Activated T-helper 1 cell treated with anti-CD3 and anti-CD28 coated beads, Interleukin-2, amount 50 U/mL, for 16 hours (primary cell): ENCODE measurements around the gene SLFN14.
A peak's percentile ranks its signal among the peaks of the same experiment; 100 is the strongest.
"Not testable (repeated sequence)": the region's sequence is repeated elsewhere in the genome, so short reads cannot be mapped to it uniquely, and the experiment has no call there.

Source experiments
- DNase-seq, 2 donors: peaks; one replicate each; pipeline ENCODE4 v3.0.0-alpha.2; 2020; ENCODE audit warnings: low read depth in 1 of 2, low spot score in 1 of 2

The SLFN14 gene

GRCh38 chr17:35560703-35561102, at the start of gene SLFN14:
Gene SLFN14 (minus strand): TSS chr17:35560819. CDS start chr17:35558062, 2,757 bp downstream.
- no peak for DNase-seq

DNA sequence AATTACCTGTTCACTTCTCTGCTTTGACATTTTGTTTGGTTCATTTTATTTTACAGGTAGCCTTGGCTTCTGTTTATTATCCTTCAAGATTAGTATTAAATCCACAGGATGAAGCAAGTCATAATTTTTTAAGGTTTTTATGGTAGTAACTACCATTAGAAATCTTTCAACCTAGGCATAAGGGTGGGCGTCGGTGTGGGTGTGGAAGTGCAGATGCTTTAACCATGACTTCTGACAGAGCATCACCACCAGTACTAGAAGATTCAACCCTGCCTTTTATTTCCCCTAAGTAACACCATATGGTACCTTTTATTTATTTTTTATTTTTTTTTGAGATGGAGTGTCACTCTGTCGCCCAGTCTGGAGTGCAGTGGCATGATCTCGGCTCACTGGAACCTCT, 49.2 kb upstream of the SLFN14 start:
- no peak for DNase-seq

GRCh38 chr17:35607239-35607847, 46.7 kb upstream of the SLFN14 start:
- DNase-seq, result no peak

DNA sequence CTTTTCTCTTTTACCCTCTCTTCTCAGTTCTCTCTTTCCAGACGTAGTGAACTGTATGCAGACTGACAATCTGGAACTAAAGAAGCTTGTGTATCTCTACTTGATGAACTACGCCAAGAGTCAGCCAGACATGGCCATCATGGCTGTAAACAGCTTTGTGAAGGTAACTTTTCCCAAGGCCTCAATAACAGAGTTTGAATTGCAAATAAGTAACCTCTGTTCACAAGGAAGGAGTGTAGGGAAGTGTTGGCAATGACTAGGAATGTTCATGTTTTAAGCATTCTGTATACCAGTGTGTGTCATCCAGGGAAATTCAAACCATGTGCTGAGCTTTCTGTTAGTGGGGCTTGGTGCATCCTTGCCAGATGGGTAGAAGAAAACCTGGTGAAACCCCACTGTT, 45.1 kb upstream of the SLFN14 start:
- DNase-seq, result no peak

DNA sequence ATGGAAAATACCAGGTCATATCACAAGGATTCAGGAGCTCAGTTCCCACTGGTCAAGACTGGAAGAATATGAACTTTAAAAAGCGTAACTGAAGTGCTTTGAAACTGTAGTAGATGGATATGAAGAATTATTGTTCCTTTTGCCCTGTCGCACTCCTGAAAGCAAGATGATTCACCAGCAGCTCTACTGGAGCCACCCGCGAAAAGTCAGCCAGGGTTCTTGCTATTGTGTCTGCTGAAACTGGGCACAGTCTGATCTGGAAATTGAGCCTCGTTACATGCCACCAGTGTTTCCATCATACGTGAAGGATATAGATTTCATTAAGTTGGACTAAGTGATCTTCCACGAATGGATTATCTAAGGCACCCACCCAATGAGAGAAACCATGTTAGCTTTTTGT, 43.1 kb upstream of the SLFN14 start:
- no peak for DNase-seq

DNA sequence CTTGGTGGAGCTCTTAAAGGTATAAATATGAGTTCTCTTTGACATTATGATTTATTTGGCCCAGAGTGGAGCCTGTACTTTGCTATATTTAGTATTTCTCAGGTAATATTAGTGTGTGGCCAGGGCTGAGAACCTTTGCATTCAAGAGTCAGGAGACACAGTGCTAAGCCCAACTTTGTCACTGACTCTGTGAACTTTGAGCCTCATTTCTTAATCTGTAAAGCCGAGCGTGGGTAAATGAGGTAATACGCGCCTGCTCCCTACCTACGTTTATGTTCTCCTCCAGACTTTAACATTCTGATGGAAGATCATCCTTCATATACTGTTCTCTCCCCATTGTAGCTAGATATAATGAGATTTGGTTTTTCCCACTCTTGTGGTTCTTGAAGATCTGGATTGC, 37.0 kb upstream of the SLFN14 start:
- DNase-seq, result no peak

- DNase-seq, result no peak
Measured at GRCh38 chr17:35596530-35597233, 36.1 kb upstream of the SLFN14 start.

GRCh38 chr17:35596072-35596471, 35.5 kb upstream of the SLFN14 start:
- DNase-seq, result no peak

- DNase-seq, result no peak
Measured at GRCh38 chr17:35588196-35588920, 27.7 kb upstream of the SLFN14 start.

DNA sequence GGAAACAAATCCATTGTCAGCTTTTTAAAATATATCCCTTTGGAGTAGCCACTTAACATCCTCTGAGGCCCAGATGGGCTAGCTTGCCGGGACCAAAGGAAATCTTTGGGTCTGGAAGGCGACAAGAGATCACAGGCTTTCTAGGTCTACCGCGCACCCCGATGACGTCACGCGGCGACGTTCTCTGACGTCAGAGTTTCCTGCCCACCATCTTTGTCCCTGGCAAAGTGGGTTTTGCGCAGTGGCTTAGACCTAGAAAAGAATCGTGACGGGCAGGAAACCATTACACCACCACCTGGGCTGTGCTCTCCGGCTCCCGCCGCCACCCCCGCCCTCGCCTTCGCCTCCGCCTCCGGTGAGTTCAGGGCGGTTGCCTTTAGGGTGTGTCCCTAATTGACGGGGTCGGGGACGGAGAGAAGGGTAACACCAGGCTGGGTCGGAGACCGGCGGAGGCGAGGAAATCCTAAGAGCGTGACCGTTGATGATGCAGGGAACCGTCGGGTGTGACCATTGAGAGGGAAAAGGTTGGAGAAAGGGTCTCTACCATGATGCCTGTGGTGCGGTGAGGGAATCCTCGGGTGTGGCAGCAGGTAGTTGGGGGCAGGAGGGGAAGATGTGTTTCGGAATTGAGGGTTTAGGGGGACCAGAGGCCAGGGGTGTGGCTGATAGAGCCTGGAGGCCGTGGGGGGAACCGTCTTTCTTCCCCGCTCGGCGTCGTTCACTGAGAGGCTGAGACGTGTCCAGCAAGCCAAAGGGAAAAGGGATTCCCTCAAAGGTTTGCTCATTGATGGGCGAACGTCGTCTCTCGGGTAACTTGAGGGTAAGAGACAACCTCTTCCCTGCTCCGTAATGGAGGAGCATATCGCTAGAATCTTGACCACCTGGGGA, 26.7 kb upstream of the SLFN14 start, which contains the start of gene AP2B1:
Gene AP2B1 (plus strand): TSS at position 249 of the 888 bp plus-strand sequence. CDS start 6,709 bp downstream, outside the sequence.
- DNase-seq, result peak; percentile 94 to 98

DNA sequence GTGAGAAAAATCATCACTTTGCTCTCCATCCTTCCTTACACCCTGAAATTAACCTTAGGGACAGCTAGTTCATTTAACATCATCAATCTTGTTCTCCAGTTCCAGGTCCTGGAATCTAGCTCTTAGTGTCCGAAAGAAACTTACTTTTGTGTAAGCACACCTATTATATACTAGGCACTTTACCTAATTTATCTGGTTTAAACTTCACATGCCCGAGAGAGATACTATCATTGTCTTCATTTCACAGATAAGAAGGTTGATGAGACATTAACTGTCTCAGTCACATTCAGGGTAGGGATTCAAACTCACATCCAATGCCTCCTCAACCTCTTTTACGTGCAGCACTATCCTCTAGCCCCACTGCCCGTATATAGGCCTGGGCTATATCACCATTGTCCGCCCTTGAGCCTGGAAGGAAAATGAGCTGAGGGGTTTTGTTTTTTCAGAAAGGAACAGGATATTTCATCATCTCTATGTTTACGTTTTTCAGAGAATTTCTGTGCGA, 26.0 kb upstream of the SLFN14 start:
- no peak for DNase-seq

DNA sequence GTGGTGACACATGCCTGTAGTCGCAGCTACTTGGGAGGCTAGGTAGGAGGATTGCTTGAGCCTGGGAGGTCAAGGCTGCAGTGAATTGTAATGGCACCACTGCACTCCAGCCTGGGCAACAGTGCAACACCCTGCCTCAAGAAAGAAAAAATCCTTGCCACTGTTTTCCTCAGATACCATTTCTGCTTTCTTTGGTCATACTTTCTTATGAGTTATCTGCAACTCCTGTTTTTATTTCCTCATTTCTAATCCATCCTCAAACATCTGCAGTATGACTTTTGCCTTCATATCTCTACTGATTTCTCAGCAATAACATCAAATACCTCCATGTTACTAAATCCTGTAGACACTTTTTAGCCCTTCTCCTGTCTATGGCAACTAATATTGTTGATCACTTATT, 23.4 kb upstream of the SLFN14 start:
- DNase-seq, result no peak

DNA sequence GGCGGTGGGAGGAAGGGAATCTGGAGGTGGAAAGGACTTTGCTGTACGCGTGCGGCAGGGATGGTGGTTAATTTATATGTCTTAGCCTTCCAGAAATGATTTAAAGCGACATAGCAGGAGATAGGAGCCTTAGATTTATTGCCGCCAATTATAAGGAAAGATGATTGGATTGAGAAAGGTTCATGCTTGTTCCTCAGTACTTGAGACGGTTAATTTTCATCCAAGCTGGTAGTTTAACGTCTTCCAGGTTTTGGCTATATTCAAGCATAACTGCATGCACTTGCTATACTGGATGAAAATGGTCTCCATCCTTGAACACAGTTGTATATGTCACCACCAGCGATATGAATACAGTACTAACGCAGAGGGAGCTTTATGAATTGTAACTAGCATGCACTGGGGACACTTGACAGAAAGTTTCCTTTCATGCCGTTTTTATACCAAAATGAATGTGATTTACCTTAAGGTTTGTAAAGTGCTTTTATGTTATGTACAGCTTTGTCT, 18.4 kb upstream of the SLFN14 start:
- no peak for DNase-seq

DNA sequence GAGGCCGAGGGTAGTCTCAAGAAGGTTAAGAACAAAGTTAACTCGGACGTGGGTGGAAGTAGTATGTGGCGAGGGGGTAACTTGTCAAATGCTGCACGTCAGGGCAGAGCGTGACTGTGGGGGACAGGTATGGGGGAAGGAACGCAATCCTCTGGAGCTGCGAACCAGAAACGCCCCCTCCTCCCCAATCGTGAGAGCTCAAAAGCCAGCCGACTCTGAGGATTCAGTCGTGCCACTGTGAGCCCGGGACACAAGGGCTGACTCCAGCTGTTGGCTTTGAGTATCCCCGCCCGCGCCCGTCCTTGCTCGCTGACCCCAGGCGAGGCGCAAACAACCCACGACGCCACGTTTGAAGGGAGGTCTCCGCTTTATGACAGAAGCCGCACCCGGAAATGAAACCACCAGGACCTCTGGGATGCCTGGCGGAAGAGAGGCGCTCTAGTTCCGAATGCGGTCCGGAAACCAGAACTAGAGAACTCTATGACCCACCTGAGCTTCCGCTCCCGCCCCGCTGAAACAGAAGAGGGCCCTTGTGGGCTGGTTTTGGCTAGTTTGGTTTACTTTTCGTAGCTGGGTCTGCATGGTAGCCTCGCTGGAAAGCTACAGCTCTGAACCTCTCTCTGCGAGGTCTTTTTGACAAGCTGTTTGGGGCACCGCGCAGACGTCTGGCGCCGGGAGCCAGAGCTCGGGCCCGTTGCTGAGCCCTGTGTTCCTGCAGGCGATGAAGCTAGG, 17.7 kb upstream of the SLFN14 start, which contains the start of gene PEX12:
Gene PEX12 (minus strand): TSS at position 375 of the 732 bp plus-strand sequence. CDS start 550 bp downstream, outside the sequence.
- DNase-seq, result peak; percentile 76 to 78

DNA sequence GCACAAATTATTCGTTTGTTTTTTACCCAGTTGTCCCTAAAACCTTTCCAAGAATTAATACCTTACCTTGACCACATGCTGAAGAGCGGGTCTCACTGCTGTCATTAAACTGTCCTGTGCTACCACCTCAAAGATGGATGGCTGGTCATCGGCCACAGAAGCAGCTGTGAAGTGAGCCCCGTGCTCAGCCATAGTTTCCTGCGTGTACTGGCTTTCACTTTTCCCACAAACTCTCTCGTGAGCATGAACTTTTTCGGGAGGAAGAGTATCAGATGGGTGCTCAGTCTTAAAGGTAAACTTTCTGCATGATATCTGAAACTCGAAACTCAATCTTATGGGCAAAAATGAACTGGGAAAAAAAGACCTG, 17.2 kb upstream of the SLFN14 start:
- DNase-seq, result no peak

- no peak for DNase-seq
Measured at GRCh38 chr17:35575759-35576158, 15.1 kb upstream of the SLFN14 start.

DNA sequence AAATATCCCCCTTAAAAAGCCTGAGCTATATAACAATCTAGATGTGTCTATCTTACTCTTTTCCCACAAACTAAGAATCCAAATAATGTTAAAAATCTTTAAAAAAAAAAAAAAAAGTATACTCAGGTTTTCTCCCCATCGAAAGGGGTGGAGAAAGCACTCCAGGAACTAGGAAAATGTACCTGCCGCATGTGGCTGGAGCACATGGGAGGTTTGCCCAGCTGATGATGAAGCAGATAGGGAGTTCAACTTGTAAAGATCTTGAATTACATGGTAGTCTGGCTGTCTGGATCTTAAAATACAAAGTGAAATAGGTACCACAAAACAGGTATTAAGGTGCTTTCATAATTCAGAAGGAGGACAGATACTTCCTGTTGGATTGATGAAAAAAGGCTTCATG, 8.8 kb upstream of the SLFN14 start:
- DNase-seq, result no peak

DNA sequence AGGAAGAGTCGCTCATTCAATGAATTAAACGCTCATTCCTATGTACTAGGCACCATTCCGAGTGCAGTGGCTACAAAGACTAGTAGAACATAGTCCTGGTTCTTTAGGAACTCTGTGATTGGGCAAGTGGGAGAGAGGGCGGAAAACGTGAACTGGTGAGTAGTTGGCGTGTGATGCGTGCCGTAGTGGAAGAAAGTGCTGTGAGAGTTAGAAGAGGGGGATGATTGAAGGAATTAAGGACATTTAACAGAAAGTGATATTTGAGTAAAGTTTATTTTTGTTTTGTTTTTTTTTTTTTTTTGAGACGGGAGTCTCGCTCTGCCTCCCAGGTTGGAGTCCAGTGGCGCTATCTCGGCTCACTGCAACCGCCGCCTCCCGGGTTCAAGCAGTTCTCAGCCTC, 7.9 kb upstream of the SLFN14 start:
- peak in 1 of 2 donors; percentile 21 for DNase-seq

DNA sequence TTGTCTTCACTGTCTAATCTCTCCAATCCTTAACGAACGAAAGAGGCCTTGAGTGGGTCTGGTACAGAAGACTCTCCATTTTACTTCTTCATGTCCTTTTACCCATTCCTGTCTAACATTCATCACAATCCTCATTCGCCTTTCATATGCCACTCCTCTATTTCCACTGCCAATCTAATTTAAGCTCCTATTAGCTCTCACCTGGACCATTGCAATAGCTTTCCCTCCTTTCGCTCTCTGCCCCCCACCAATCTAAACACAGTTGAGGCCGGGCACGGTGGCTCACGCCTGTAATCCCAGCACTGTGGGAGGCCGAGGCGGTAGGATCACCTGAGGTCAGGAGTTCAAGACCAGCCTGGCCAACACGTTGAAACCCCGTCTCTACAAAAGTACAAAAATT, 6.3 kb upstream of the SLFN14 start:
- DNase-seq, result no peak

GRCh38 chr17:35563181-35563580, 2.6 kb upstream of the SLFN14 start:
- not testable (repeated sequence) for DNase-seq
